Activated CD4-positive, alpha-beta T cell treated with anti-CD3 and anti-CD28 coated beads for 24 hours (primary cell): Measurements from ENCODE around the gene EVX1.

Experiments used
- DNase-seq, 2 donors: peaks; one replicate each; pipeline ENCODE4 v3.0.0-alpha.2; 2020; ENCODE audit warnings: low read depth in 2 of 2

The EVX1 gene

GRCh38 chr7:27249724-27250556 lies 7.3 kb downstream of the EVX1 start:
- DNase-seq = no peak

GRCh38 chr7:27250557-27251070 lies 8.0 kb downstream of the EVX1 start:
- DNase-seq = no peak

GRCh38 chr7:27251136-27251651 lies 8.6 kb downstream of the EVX1 start:
- no peak for DNase-seq

- no peak for DNase-seq
These were observed 9.3 kb downstream of the EVX1 start for GRCh38 chr7:27251652-27252590.

- no peak for DNase-seq
These were observed 12.0 kb downstream of the EVX1 start for GRCh38 chr7:27254625-27255024.

GRCh38 chr7:27260211-27260610 lies 17.6 kb downstream of the EVX1 start:
- no peak for DNase-seq

GRCh38 chr7:27262121-27262520 lies 19.5 kb downstream of the EVX1 start:
- no peak for DNase-seq

- DNase-seq = no peak
These were observed 21.2 kb downstream of the EVX1 start for GRCh38 chr7:27263781-27264180.

GRCh38 chr7:27269455-27269854 lies 26.9 kb downstream of the EVX1 start:
- DNase-seq = no peak

GRCh38 chr7:27271384-27271783 lies 28.8 kb downstream of the EVX1 start:
- DNase-seq = no peak

GRCh38 chr7:27277628-27278027 lies 35.0 kb downstream of the EVX1 start:
- DNase-seq = no peak

- no peak for DNase-seq
These were observed 41.0 kb downstream of the EVX1 start for GRCh38 chr7:27283558-27283957.

- no peak for DNase-seq
These were observed 52.6 kb downstream of the EVX1 start for GRCh38 chr7:27295236-27295635.

GRCh38 chr7:27297356-27297755 lies 54.8 kb downstream of the EVX1 start:
- no peak for DNase-seq
